ENCODE data around the gene PPP2R2C.

The PPP2R2C gene

DNA sequence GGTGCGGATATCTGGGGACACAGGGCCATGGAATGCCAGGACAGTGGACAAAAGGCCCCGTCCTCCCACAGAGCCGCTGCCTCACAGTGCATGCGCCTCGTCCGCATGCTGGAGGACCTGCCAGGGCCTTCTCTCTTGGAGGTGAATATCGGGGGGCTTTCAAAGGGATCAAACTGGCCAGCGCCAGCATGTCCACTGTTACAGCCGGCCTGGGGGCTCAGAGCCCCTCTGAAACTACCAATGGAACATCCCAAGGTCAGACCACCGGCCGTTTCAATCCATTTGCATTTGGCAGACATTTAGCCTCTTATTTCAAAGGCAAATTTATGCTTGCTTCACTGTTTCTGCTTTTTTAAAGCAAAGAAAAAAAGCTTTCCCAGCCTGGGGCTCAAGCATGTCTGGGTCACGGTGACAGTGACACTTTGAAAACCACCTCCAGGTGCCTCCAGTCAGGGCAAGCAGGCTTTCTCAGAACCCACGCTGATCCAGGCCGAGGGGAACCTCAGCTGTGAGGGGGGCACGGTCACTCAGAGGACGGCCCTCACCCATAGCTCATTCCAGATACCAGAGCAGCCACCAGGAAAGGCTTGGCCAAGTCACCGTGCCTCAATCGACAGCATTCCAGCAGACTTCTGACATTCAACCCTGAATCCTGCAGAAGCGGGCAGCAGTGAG lies 57.2 kb downstream of the PPP2R2C start:
- DNase-seq (ENCODE audit: low spot score), result no peak

GRCh38 chr4:6414578-6414977 lies 57.8 kb downstream of the PPP2R2C start:
- TF ChIP-seq, protein P1, sequence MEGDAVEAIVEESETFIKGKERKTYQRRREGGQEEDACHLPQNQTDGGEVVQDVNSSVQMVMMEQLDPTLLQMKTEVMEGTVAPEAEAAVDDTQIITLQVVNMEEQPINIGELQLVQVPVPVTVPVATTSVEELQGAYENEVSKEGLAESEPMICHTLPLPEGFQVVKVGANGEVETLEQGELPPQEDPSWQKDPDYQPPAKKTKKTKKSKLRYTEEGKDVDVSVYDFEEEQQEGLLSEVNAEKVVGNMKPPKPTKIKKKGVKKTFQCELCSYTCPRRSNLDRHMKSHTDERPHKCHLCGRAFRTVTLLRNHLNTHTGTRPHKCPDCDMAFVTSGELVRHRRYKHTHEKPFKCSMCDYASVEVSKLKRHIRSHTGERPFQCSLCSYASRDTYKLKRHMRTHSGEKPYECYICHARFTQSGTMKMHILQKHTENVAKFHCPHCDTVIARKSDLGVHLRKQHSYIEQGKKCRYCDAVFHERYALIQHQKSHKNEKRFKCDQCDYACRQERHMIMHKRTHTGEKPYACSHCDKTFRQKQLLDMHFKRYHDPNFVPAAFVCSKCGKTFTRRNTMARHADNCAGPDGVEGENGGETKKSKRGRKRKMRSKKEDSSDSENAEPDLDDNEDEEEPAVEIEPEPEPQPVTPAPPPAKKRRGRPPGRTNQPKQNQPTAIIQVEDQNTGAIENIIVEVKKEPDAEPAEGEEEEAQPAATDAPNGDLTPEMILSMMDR (IDR thresholded peaks at IDR 0.05; ENCODE audit: extremely low read depth, missing control alignments), result no peak
- DNase-seq (ENCODE audit: low spot score), result no peak

More for the DNA sequence above, 57.2 kb downstream of the PPP2R2C start:
- TF ChIP-seq, protein P1 (IDR thresholded peaks at IDR 0.05; ENCODE audit: extremely low read depth, missing control alignments), result no peak

DNA sequence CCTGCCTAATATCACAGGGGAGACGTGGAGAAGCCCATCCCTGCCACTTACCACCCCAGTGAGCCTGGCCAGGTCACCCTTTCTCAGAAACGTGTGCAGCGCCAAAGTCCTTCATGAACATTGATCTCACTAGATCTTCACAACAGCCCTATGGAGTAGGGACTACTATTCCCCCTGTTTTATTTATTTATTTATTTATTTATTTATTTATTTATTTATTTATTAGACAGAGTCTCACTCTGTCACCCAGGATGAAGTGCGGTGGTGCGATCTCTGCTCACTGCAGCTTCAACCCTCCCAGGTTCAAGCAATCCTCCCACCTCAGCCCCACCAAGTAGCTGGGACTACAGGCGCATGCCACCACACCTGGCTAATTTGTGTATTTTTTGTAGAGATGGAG lies 61.8 kb downstream of the PPP2R2C start:
- TF ChIP-seq, protein P1 (IDR thresholded peaks at IDR 0.05; ENCODE audit: extremely low read depth, missing control alignments), result no peak
- no peak for DNase-seq (ENCODE audit: low spot score)

DNA sequence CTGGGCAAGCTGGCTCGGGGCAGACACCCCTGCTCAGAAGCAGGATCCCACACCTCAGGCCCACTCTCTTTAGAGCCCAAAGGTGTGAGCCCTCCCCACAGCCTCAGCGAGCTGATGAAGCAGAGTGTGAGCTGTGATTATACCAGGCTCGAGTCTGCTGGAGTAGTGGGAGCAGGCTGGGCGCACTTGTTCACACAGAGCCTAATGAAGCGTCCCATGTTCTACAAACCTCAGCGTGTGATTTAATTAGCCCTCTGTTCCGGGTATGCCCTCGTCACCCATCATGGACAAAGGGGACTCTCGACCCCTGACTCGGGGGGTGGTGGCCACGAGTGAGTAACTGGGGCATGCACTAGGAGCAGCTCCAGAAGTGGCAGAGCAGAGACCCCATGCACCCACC lies 62.3 kb downstream of the PPP2R2C start:
- TF ChIP-seq, protein P1 (IDR thresholded peaks at IDR 0.05; ENCODE audit: extremely low read depth, missing control alignments), result no peak
- no peak for DNase-seq (ENCODE audit: low spot score)

DNA sequence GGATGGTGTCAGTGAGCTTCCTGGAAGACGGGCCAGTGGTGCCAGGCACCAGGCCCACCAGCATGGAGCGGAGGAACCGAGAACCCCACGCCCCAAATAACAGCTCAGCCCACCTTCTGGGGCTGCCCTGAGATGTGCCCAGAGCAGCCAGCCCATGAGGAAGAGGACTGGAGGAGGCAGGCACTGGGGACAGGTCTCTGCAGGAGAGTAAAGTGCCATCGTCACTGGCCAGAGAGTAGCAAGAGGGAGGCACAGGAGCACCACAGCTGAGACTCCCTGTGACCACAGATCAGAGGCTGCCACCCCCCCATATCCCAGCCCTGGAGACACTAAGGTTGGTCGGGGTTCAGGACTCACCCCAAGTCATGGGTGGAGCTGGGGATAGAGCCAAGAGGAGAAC lies 63.0 kb downstream of the PPP2R2C start:
- no peak for DNase-seq (ENCODE audit: low spot score)
- TF ChIP-seq, protein P1 (IDR thresholded peaks at IDR 0.05; ENCODE audit: extremely low read depth, missing control alignments), result no peak

DNA sequence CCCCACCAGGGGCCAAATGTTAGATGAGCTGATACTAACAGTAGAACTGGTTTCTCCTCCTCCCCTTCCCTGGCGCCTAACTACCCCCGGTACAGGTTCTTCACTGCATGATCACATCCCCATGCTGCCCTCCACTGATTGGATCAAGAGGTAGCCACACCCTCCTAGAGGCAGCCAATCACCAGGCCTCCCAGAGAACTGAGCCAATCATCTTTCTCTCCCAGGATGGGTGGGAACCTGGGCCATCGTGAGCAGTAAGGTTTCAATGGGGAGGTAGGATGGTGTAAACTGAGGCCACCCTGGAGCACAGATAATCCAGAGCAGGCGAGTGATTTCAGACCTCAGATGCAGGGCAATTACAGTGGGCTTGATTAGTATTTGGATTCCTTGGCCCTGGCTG lies 64.2 kb downstream of the PPP2R2C start:
- TF ChIP-seq, protein P1 (IDR thresholded peaks at IDR 0.05; ENCODE audit: extremely low read depth, missing control alignments), result no peak
- no peak for DNase-seq (ENCODE audit: low spot score)

- no peak for DNase-seq (ENCODE audit: low spot score)
- TF ChIP-seq, protein P1 (IDR thresholded peaks at IDR 0.05; ENCODE audit: extremely low read depth, missing control alignments), result no peak
These were observed 67.1 kb downstream of the PPP2R2C start for GRCh38 chr4:6405397-6405706.

Measured in GM20000 (cell line).